ENCODE data around the gene RHOF.

Gene RHOF

GRCh38 chr12:121819212-121819949 lies 25.9 kb upstream of the RHOF start:
- TF ChIP-seq CTCF (IDR thresholded peaks at IDR 0.05) (no peak), ZFX (IDR thresholded peaks at IDR 0.05; ENCODE audit: borderline replicate concordance) (no peak)
- H3K27ac ChIP-seq: no peak overlapping the region

- TF ChIP-seq ZFX (IDR thresholded peaks at IDR 0.05; ENCODE audit: borderline replicate concordance): no peak
- no peak for TF ChIP-seq CTCF (IDR thresholded peaks at IDR 0.05)
- no peak overlapping the region for H3K27ac ChIP-seq
These were observed 24.2 kb upstream of the RHOF start for GRCh38 chr12:121817648-121818043.

- H3K27ac ChIP-seq: peak overlapping the region; percentile 30; the same call in 1 of the 2 replicates
- TF ChIP-seq ZFX (IDR thresholded peaks at IDR 0.05; ENCODE audit: borderline replicate concordance) (no peak), CTCF (IDR thresholded peaks at IDR 0.05) (no peak)
These were observed 23.6 kb upstream of the RHOF start for GRCh38 chr12:121816925-121817647.

GRCh38 chr12:121815263-121815662 lies 21.8 kb upstream of the RHOF start:
- no peak overlapping the region for H3K27ac ChIP-seq
- no peak for TF ChIP-seq CTCF (IDR thresholded peaks at IDR 0.05)
- no peak for TF ChIP-seq ZFX (IDR thresholded peaks at IDR 0.05; ENCODE audit: borderline replicate concordance)

GRCh38 chr12:121814429-121815119 lies 21.1 kb upstream of the RHOF start:
- TF ChIP-seq CTCF (IDR thresholded peaks at IDR 0.05) (no peak), ZFX (IDR thresholded peaks at IDR 0.05; ENCODE audit: borderline replicate concordance) (no peak)
- H3K27ac ChIP-seq: no peak overlapping the region

GRCh38 chr12:121813951-121814350 lies 20.5 kb upstream of the RHOF start:
- TF ChIP-seq CTCF (IDR thresholded peaks at IDR 0.05): no peak
- TF ChIP-seq ZFX (IDR thresholded peaks at IDR 0.05; ENCODE audit: borderline replicate concordance): no peak
- peak overlapping the region; percentile 52; the same call in 1 of the 2 replicates for H3K27ac ChIP-seq

Data from 22Rv1 (cell line).